ENCODE results near the gene CAMKMT. TPM values are rescaled to one million over a fixed set of nuclear protein-coding genes. Genes with fewer than 3 reads are reported as not detected.
"Not testable (repeated sequence)": the region's sequence is repeated elsewhere in the genome, so short reads cannot be mapped to it uniquely, and the experiment has no call there.

The CAMKMT gene
- total RNA-seq, 6 experiments from 2014 or later: 5.1 to 8.6 (median 7.0) TPM

GRCh38 chr2:44496130-44496529, 134.4 kb downstream of the CAMKMT start:
- Mint-ChIP-seq H3K27ac (no peak overlapping the region), H3K4me3 (no peak overlapping the region), H3K27me3 (ENCODE audit: insufficient read depth) (no peaks in the 10 kb centered on the region), H3K4me1 (ENCODE audit: low read depth) (no peaks in the 10 kb centered on the region), H3K9me3 (no peaks in the 10 kb centered on the region), H3K36me3 (ENCODE audit: low read depth) (no peaks in the 10 kb centered on the region)
- no peak for DNase-seq
- no peak for TF ChIP-seq CTCF (IDR thresholded peaks at IDR 0.05)

GRCh38 chr2:44498551-44498950, 136.8 kb downstream of the CAMKMT start:
- no peaks in the 10 kb centered on the region for H3K36me3 Mint-ChIP-seq (ENCODE audit: low read depth)
- H3K4me3 Mint-ChIP-seq: no peak overlapping the region
- H3K4me1 Mint-ChIP-seq (ENCODE audit: low read depth): no peaks in the 10 kb centered on the region
- no peaks in the 10 kb centered on the region for H3K9me3 Mint-ChIP-seq
- no peak overlapping the region for H3K27ac Mint-ChIP-seq
- no peaks in the 10 kb centered on the region for H3K27me3 Mint-ChIP-seq (ENCODE audit: insufficient read depth)
- no peak for TF ChIP-seq CTCF (IDR thresholded peaks at IDR 0.05)
- DNase-seq: no peak

GRCh38 chr2:44505664-44506063, 143.9 kb downstream of the CAMKMT start:
- not testable (repeated sequence) for H3K27me3 Mint-ChIP-seq (ENCODE audit: insufficient read depth); DNase-seq; H3K36me3 Mint-ChIP-seq (ENCODE audit: low read depth); H3K27ac Mint-ChIP-seq; H3K9me3 Mint-ChIP-seq; H3K4me3 Mint-ChIP-seq
- H3K4me1 Mint-ChIP-seq (ENCODE audit: low read depth): peaks cover 10% of the 10 kb centered on the region

GRCh38 chr2:44510246-44510645, 148.5 kb downstream of the CAMKMT start:
- Mint-ChIP-seq H3K4me3 (no peak overlapping the region), H3K4me1 (ENCODE audit: low read depth) (peaks cover 13% of the 10 kb centered on the region), H3K36me3 (ENCODE audit: low read depth) (no peaks in the 10 kb centered on the region), H3K27me3 (ENCODE audit: insufficient read depth) (no peaks in the 10 kb centered on the region), H3K27ac (no peak overlapping the region), H3K9me3 (no peaks in the 10 kb centered on the region)
- no peak for TF ChIP-seq CTCF (IDR thresholded peaks at IDR 0.05)
- no peak for DNase-seq

GRCh38 chr2:44515416-44515815, 153.7 kb downstream of the CAMKMT start:
- Mint-ChIP-seq H3K9me3 (no peaks in the 10 kb centered on the region), H3K27ac (no peak overlapping the region), H3K27me3 (ENCODE audit: insufficient read depth) (no peaks in the 10 kb centered on the region), H3K4me3 (no peak overlapping the region), H3K4me1 (ENCODE audit: low read depth) (peaks cover 10% of the 10 kb centered on the region), H3K36me3 (ENCODE audit: low read depth) (no peaks in the 10 kb centered on the region)
- TF ChIP-seq CTCF (IDR thresholded peaks at IDR 0.05): no peak
- no peak for DNase-seq

- Mint-ChIP-seq H3K4me3 (no peak overlapping the region), H3K36me3 (ENCODE audit: low read depth) (peaks cover 13% of the 10 kb centered on the region), H3K27ac (no peak overlapping the region), H3K4me1 (ENCODE audit: low read depth) (peaks cover 8% of the 10 kb centered on the region), H3K9me3 (peaks cover 23% of the 10 kb centered on the region), H3K27me3 (ENCODE audit: insufficient read depth) (no peaks in the 10 kb centered on the region)
- DNase-seq: no peak
- TF ChIP-seq CTCF (IDR thresholded peaks at IDR 0.05): no peak
These were observed 157.3 kb downstream of the CAMKMT start for GRCh38 chr2:44519026-44519425.
